GM21526 (cell line): Measurements from ENCODE around the gene CTNNB1.

Experiments
- ATAC-seq: cut with Tn5 transposase; IDR thresholded peaks from one replicate; pipeline ENCODE4 v1.9.1; 2021; ENCODE audit warnings: moderate library complexity; ENCODE audit not compliant: unreplicated experiment, low FRiP score

Gene CTNNB1

DNA sequence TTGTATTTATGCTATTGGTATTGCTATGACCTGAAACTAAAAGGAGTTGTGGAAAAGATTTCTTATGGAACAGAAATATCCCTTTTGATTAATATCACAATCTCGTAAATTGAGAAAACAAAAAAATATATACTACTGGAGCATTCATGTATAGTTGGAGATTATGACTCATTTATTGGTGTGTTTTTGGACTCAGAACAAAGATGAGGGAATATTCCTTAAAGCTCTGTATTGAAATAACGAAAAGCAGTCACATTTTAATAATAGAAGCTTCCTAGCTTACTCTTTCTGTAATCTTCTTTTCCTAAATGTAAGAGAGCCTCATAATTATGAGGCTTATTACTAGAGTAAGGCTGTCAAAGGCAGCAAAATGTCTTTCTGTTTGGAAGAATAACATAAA lies 14.3 kb downstream of the CTNNB1 start:
- ATAC-seq = no peak

DNA sequence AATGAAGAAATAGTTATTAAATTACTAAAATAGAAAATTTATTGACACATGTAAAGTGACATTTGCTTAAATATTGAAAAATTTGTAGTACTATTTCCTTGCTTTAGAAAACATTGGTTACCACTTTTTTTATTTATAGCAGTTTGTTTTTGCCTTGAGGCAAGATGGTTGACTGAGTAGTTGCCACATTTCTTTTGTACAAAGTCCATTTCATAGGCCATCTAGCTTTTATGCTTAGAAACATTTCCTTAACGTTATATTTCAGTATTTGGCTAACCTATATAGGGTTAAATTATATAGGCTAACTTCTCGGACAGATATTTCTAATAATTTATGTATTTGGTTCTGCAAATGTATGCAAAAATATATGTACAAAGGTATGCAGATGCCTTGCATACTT lies 17.1 kb downstream of the CTNNB1 start:
- ATAC-seq = no peak

DNA sequence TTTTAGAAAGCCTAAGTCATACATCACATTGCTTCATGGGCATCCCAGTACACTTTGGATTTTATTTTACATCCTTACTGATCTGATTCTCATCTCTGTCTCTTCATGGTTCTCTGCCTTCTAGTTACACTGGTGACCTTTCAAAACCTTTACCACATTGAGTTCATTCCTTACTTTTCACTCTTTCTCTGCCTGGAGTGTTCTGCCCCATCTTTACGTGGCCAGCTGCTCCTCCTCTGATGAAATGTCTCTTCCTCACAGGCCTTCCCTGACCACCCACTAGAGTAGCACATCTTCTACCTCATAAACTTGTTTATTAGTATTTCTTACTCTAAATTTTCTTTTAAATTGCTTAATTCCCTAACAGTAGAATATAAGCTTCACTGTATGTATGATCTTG lies 17.7 kb downstream of the CTNNB1 start:
- no peak for ATAC-seq

DNA sequence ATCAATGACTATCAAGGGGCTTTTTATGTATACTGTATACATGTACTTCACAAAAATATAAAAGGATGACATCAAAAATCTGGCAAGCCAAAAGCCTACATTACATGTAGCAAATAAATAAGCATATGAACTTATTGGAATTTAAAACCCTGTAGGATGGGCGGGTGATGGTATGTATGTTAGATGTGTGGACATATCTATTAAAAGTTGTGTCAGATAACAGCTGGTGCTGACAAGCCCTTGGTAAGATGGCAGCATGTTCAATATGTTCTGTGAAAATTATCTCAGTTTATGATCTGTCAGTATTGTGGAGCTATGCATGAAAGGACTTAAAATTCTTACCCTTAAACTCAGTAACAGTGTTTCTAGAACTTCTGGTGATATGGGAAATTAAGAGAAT lies 20.1 kb downstream of the CTNNB1 start:
- no peak for ATAC-seq

DNA sequence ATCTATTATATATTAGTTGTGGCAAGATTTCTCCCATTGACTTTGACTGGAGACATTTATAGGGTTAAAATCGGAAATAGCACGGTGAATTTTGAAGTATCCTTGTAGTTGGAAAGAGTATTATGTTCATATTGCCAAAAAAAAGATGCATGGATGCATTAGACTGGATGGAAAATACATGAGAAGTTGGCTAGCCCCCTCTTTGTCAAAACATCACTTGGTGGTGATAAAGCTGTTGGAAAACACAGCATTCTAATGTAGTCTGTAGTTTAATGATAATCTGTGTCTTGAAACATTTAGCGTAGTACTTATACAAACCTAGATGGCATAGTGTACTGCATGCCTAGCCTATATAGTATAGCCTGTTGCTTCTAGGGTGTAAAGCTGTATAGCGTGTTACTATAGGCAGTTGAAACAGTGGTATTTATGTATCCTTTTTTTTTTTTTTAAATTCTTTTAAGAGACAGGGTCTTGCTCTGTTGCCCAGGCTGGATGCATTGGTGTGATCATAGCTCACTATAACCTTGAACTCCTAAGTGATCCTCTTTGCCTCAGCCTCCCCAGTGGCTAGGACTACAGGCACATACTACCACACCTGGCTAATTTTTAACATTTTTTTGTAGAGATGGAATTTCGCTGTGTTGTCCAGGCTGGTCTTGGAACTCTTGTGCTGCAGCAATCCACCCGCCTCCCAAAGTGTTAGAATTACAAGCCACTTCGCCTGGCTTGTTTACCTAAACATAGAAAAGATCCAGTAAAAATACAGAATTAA lies 21.8 kb downstream of the CTNNB1 start:
- no peak for ATAC-seq

DNA sequence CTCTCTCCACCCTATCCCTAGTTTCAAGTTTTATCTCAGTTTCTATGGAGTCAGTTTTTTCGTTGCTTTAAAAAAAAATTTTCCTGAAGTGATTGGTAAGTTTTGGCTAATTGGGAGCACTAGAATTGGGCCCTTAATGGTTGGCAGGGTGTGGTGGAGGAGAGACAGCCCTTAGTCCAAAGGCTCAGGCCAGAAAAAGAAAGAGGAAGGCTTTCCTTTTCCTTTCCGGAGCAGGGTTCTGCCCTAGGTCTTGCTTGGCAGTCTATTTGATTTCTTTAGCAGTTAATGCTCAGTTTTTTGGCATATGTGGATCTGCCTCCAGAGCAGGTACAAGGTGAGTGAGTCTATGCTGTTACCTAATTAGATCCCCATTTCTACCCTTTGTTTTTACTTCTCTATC lies 22.7 kb downstream of the CTNNB1 start:
- no peak for ATAC-seq

DNA sequence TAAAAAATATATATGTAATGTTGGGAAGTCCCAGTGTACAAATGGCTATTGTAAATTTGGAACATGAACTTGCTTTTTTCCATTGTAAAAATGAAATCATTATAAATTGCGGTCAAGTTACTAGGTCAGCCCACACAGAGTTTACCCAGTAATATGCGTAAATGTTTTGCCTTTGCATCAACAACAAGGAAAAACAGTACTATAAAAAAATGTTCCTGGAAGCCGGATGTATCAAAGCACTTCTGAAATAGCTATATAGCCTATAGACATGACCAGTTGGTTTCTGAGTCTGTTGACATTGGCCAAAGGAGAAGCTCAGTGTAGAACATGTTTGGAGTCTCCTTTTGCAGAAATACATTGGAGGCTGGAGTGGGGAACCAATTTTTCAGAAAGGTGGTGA lies 23.2 kb downstream of the CTNNB1 start:
- ATAC-seq = no peak

DNA sequence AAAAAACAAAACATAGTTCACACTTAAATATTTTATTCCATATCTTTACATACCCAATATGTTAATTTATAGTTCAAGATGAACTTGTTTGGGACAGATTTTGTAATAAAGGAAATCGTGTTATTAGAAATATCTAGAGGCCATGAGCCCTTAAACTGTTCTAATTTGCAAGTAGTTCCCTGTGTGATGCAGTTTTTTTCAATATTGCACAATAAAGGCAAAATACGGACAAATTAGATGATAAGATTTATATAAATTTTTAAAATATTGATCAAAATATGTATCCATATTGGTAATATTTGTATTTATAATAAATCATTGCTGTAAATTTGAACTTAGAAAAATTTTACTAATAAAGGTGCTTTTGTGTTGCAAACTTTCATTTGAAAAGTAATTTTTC lies 23.8 kb downstream of the CTNNB1 start:
- no peak for ATAC-seq

DNA sequence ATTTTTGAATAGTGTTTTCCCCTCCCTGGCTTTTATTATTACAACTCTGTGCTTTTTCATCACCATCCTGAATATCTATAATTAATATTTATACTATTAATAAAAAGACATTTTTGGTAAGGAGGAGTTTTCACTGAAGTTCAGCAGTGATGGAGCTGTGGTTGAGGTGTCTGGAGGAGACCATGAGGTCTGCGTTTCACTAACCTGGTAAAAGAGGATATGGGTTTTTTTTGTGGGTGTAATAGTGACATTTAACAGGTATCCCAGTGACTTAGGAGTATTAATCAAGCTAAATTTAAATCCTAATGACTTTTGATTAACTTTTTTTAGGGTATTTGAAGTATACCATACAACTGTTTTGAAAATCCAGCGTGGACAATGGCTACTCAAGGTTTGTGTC lies 24.4 kb downstream of the CTNNB1 start:
- no peak for ATAC-seq

DNA sequence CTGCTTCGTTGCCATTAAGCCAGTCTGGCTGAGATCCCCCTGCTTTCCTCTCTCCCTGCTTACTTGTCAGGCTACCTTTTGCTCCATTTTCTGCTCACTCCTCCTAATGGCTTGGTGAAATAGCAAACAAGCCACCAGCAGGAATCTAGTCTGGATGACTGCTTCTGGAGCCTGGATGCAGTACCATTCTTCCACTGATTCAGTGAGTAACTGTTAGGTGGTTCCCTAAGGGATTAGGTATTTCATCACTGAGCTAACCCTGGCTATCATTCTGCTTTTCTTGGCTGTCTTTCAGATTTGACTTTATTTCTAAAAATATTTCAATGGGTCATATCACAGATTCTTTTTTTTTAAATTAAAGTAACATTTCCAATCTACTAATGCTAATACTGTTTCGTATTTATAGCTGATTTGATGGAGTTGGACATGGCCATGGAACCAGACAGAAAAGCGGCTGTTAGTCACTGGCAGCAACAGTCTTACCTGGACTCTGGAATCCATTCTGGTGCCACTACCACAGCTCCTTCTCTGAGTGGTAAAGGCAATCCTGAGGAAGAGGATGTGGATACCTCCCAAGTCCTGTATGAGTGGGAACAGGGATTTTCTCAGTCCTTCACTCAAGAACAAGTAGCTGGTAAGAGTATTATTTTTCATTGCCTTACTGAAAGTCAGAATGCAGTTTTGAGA lies 25.0 kb downstream of the CTNNB1 start:
- ATAC-seq = no peak

DNA sequence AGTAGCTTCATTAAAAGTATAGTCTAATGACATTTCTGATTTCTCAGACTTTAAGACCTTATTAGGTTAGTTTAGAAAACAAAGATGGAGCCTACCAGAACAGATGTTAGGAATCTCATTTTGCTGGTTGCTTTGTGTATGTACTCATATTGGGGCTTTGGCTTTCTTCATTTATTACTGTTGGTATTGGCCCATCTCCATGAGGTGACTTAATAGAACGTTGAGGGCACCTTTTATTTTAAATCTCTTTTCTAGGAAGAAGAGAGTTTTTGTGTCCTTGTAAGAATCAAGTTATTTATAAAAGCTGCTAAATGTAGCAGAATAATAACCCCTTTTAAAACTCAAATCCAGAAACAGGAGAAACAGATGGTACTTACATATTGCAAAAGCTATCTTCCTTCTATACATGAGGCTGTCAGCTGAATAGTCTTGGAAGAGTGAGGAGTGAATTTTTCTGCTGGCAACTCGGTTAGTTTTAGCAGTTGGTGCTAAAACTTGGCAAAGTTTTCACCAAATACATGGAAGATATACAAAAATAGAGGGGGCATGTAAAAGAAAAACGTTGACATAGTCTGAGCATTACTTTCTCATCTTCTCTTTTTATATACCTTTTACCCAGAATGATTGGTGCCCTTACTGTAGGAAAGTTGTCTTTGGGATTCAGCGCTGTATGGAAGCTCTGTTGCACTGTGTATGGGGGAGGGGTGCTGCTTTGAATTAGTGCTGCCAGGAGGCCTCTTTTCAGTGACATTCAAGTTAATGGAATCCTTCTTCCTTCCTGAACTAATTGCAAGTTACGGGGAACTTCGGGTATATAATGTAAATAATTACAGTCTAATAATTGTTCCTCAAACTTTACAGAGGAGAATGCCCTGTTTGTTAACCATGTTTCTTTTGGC lies 35.8 kb downstream of the CTNNB1 start:
- no peak for ATAC-seq

DNA sequence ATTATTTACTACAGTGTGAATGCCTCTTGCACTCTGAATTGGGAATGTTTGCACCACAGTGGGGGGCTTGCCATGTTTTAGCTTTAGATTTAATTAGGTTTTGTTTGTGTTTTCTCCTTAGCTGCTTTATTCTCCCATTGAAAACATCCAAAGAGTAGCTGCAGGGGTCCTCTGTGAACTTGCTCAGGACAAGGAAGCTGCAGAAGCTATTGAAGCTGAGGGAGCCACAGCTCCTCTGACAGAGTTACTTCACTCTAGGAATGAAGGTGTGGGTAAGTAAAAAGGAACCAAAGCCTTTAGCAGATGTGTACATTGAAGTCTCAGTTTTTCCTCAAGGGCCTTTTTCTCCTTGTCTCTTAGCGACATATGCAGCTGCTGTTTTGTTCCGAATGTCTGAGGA lies 36.9 kb downstream of the CTNNB1 start:
- ATAC-seq = no peak

DNA sequence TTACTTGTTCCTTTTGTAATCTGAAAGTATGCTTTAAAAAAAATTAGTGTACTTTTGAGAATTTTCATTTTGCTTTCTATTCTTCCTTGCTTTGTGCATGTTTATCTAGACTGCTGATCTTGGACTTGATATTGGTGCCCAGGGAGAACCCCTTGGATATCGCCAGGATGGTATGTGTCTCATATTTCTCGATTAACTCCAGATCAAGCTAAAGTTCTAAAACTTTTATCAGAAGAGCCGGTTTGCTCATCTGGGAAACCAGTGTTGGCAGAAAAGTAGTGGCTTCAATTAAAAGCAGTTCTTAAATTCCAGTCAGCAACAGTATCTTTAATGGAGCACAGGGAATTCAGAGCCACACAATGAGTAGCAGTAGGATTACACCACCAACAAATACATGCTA lies 38.6 kb downstream of the CTNNB1 start:
- no peak for ATAC-seq

DNA sequence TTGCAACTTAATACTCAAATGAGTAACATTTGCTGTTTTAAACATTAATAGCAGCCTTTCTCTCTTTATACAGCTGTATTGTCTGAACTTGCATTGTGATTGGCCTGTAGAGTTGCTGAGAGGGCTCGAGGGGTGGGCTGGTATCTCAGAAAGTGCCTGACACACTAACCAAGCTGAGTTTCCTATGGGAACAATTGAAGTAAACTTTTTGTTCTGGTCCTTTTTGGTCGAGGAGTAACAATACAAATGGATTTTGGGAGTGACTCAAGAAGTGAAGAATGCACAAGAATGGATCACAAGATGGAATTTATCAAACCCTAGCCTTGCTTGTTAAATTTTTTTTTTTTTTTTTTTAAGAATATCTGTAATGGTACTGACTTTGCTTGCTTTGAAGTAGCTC lies 40.3 kb downstream of the CTNNB1 start:
- no peak for ATAC-seq

DNA sequence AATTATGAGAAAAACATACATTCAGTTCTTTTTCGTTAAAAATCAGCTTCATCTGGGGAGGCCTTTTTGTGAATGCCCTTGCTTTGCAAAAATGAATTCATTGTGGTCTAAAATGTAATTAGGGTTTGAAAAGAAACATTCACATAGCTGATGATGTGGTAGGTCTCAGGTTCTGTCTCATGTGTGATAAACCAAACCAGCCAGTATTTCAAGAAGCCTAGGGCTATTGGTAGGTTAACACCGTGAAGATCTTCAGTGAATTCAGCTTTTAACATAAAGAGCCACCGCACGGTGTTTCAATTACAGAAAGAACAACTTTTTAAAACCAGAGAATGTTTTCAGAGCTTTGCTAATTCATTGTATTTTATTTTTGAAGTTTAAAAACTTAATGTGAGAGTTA lies 41.9 kb downstream of the CTNNB1 start:
- no peak for ATAC-seq

DNA sequence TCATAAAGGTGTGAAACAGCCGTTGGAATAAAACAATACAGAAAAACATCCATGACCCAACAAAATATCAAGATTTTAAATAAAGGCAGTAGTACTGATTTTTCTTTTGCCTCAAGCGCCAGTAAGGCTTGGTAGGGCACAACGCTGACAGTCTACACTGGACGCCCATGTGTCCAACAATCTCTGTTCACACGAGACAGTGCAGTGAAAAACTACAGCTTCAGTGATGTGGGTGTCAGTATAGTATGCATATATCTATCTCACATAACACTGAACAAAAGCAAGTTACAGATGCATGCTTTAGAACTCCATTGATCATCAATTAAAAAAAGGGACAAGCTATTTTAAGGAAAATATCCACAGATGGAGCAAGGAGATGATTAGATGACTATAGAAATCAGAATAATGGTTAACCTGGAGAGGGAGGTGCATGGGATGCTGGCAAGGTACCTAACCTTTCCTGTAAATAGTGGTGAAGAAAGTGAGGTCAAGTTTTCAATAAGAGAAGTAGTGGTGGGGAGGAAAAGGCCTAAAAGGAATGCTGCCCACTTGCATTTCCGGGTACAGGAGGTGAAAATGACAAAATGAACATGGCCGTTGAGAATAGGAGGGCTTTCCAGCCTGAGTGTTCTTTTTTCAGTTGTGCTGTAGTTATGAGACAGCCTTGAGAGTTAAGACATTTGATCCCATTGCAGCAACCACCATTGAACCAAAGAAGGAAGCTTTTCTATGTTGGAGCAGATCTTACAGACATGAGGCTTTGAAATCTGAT lies 42.7 kb downstream of the CTNNB1 start:
- no peak for ATAC-seq

DNA sequence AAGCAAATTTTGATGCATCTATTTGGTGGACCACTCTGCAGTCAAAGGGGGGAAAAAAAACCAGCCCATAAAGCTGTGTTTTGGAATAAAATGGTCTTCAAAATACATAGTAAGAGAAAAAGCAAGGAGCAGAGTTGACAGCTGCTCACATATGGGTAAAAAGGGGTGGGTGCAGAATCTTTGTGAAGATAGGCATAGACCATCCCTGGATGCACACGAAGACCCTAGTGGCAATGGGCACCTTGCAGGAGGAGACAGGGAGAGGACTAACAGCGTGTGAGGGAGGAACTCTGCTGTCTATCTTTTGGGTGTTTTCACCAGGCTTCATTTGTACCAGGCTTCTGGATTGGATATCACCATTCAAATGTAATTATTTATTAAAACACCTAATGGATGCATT lies 43.9 kb downstream of the CTNNB1 start:
- ATAC-seq = no peak

DNA sequence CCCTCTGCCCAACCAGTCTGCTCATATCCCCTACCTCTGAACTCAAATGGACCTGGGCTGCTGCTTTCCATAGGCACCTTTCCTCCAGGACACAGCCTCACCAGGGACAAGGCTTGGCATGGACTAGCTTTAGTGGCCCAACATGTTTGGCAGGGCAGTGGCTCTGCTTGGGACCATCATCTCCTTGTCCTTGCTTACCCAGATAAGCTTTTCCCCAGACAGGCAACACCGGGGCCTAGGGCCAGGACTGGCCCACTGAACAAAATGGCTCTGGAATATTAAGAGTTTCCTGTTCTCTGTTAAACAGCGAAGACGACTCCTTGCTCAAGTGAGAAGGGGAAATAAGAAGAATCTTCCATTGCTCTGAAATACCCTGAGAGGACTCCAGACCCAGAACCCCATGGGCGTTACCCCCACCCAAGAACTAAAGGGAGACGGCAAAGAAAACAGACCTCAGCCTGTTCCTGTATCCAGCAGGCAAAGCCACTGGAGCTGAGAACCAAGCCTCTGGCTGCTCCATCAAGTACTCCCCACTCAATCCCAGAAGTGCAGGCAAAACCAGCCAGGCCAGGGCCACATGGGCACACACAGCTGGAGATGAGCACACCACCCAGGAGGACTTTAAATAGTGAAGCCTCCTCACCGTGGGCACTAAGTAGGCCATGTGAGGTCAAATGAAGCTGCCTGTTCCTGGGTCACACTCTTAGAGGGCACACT lies 45.5 kb downstream of the CTNNB1 start:
- no peak for ATAC-seq

DNA sequence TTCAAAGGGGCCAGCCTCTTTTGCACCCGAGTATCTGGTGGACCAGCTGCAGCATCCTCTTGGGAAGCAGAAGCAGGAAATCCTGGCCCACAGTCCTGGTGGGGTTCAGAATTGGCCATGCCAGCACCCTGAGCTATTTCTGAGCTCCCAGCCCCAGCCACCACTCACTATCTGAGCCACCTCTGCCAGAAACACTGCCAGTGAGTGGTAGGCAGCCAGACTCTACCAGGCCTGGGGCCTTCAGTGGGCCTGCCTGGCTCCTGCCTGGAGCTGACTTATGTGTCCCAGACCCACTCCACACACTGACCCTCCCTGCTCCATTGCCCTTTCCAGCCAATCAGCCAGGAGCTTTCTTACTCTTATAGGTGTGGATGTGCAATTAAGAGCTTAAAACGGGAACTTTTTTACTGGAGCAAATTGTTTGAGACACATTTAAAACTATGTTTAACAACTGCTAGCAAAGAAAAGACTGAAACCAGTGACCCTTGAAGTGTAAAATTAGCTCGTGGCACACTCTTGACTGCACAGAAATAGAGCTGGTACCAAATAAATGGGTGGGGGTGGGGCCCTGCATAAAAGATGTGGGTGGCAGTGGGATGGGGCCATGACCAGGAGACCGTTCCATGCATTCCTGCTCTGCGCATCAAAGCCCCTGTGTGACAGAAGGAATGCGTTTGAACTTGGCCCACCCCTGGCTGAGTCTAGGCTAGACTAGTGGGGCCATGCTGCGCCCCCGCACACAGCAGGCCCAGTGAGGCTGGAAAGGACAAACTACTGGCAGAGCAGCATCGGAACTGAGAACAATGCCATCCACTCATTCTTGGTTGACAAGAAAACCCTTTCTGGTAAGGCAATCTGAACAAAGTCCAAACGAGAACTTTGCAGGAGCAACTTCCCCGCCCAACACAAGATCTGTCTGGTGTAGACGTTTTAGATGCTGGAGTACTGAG lies 48.0 kb downstream of the CTNNB1 start:
- no peak for ATAC-seq
